GM21526 (cell line): Measurements from ENCODE around the gene SHISA9.

Experiments
- ATAC-seq: cut with Tn5 transposase; IDR thresholded peaks from one replicate; pipeline ENCODE4 v1.9.1; 2021; ENCODE audit warnings: moderate library complexity; ENCODE audit not compliant: unreplicated experiment, low FRiP score

The SHISA9 gene

GRCh38 chr16:13236308-13236707 lies 334.9 kb downstream of the SHISA9 start:
- no peak for ATAC-seq

GRCh38 chr16:13238182-13238581 lies 336.8 kb downstream of the SHISA9 start:
- ATAC-seq, result no peak

- ATAC-seq, result no peak
These were observed 340.8 kb downstream of the SHISA9 start for GRCh38 chr16:13242201-13242600.

- ATAC-seq, result no peak
These were observed 343.4 kb downstream of the SHISA9 start for GRCh38 chr16:13244770-13245169.

- no peak for ATAC-seq
These were observed 344.4 kb downstream of the SHISA9 start for GRCh38 chr16:13245713-13246377.

GRCh38 chr16:13254998-13255614 lies 353.7 kb downstream of the SHISA9 start:
- no peak for ATAC-seq

GRCh38 chr16:13262270-13263090 lies 361.1 kb downstream of the SHISA9 start:
- no peak for ATAC-seq

DNA sequence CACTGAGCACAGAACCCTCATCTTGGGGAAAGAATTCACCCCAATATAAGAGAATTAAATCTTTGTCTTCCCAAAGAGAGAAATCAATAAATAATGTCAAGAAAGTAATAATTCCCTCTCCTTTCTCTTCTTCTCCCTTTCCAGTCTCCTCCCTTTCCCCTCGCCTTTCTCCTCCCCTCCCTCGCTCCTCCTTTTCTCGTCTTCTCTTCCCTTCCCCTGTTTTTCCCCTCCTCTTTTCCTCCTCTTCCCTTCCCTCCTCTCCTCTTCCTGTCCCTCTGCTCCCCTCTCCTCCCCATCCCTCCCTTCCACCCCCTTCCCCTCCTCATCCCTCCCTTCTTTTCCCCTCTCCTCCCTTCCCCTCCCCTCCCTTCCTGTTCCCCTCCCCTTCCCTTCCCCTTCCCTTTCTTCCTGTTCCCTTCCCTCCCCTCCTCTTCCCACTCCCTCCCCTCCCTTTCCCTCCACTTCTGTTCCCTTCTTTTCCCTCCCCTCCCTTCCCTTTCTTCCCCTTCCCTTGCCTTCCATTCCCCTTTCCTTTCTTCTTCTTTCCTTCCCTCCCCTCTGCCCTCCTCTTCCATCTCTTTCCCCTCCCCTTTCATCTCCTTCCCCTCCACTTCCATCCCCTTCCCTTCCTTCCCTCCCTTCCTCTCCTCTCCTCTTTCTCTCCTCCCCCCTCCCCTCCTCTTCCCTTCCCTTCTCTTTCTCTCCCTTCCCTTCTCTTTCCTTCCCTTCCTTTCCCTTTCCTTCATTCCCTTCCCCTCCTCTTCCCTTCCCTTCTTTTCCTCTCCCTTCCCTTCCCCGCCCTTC lies 363.6 kb downstream of the SHISA9 start:
- no peak for ATAC-seq

DNA sequence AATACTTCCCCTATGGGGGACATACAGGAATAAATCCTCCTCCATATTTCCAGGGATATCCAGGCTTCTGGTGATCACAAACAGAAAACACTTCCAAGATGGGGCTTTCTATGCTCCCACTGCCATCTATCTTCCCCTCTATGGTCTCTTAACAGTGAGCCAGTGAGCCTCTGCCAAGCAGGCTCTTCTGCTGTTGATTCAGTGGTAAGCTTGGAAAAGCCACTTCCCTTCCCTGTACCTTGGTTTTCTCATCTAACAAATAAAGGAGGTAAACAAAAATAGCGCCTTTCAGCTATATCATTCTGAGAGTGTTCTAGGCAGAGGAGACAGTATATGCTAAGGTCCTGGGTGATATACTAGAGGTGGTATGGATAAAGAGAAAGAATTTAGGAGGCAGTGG lies 368.0 kb downstream of the SHISA9 start:
- ATAC-seq, result no peak

DNA sequence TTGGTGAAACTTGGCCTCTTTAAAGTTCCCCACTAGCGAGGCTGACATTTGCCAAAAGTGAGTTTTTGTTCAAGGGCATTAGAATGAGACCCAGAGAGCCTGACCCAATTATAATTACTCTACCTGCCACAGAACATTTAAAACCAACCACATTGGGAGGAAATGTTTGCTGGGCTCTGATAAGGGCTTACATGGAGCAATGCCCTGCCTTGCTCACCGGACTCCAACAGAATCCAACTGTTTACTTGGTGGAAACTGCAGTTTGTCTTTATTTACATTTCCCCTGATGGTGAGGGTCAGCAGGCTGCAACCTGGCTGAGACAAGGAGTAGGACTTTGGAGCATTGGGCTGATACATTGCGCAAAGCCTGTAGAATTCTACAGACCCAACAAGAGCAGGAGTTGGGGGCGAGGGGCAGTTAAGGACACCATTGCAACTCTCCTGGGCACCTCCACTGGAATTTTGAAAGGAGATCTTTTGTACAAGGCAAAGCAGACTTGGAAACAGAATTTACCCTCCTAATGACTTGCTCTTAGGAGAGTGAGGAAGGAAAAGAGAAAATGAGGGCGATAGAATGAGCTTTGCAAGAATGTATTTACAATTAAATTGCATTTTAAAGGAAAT lies 368.6 kb downstream of the SHISA9 start:
- ATAC-seq, result no peak

- ATAC-seq, result no peak
These were observed 369.2 kb downstream of the SHISA9 start for GRCh38 chr16:13270602-13271001.

DNA sequence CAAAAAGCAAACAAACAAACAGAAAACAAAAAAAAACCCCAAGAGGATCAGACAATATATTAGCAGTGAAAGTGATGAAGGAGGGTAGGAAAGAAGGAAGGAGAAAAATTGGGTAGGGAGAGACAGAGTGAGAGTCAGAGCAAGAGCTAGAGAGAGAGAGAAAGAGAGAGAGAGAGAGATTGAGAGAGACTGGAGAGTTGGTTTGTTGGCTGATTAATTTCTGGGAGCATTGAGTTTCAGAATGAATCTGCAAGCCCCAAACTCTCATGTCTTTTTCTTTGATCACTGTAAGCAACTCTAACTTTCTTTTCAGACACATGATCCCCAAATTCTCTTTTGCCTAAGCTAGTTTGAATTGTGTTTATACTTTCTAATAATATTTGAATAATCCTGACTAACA lies 388.1 kb downstream of the SHISA9 start:
- no peak for ATAC-seq
